Measurements from ENCODE around the gene RNF182.

GRCh38 chr6:13885601-13886000 lies 39.2 kb upstream of the RNF182 start:
- TF ChIP-seq CREB1 (IDR thresholded peaks at IDR 0.05; ENCODE audit: low read depth) (no peak), EP300 (IDR thresholded peaks at IDR 0.05; ENCODE audit: borderline replicate concordance) (no peak), RAD21 (IDR thresholded peaks at IDR 0.05; ENCODE audit: low read depth) (no peak), EGR1 (IDR thresholded peaks at IDR 0.05) (no peak), TCF12 (IDR thresholded peaks at IDR 0.05; ENCODE audit: low read depth) (no peak), TAF1 (IDR thresholded peaks at IDR 0.05; ENCODE audit: low read depth) (no peak)
- TF ChIP-seq, protein P1, sequence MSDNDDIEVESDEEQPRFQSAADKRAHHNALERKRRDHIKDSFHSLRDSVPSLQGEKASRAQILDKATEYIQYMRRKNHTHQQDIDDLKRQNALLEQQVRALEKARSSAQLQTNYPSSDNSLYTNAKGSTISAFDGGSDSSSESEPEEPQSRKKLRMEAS (IDR thresholded peaks at IDR 0.05) = no peak
